Measurements from ENCODE around the gene MKKS.
"Not testable (repeated sequence)": the region's sequence is repeated elsewhere in the genome, so short reads cannot be mapped to it uniquely, and the experiment has no call there.

The MKKS gene

GRCh38 chr20:10412591-10413408 is 21.2 kb downstream of the MKKS start:
- no peak for DNase-seq (ENCODE audit: low spot score)

- no peak for DNase-seq (ENCODE audit: low spot score)
Measured at GRCh38 chr20:10411673-10412072, 22.3 kb downstream of the MKKS start.

- DNase-seq (ENCODE audit: low spot score), result no peak
Measured at GRCh38 chr20:10408108-10408813, 25.8 kb downstream of the MKKS start.

- no peak for DNase-seq (ENCODE audit: low spot score)
Measured at GRCh38 chr20:10404959-10405530, 29.0 kb downstream of the MKKS start.

GRCh38 chr20:10404023-10404628 is 29.9 kb downstream of the MKKS start:
- peak; percentile 47 for DNase-seq (ENCODE audit: low spot score)

GRCh38 chr20:10402938-10403608 is 30.9 kb downstream of the MKKS start:
- DNase-seq (ENCODE audit: low spot score), result no peak

- no peak for DNase-seq (ENCODE audit: low spot score)
Measured at GRCh38 chr20:10398834-10399369, 35.1 kb downstream of the MKKS start.

- not testable (repeated sequence) for DNase-seq (ENCODE audit: low spot score)
Measured at GRCh38 chr20:10394752-10395151, 39.3 kb downstream of the MKKS start.

GRCh38 chr20:10390709-10391108 is 43.3 kb downstream of the MKKS start:
- no peak for DNase-seq (ENCODE audit: low spot score)

- DNase-seq (ENCODE audit: low spot score), result no peak
Measured at GRCh38 chr20:10388597-10388996, 45.4 kb downstream of the MKKS start.

GRCh38 chr20:10387686-10388085 is 46.3 kb downstream of the MKKS start:
- no peak for DNase-seq (ENCODE audit: low spot score)

- DNase-seq (ENCODE audit: low spot score), result no peak
Measured at GRCh38 chr20:10385850-10386544, 48.0 kb downstream of the MKKS start.

GRCh38 chr20:10381477-10381876 is 52.5 kb downstream of the MKKS start:
- no peak for DNase-seq (ENCODE audit: low spot score)

- no peak for DNase-seq (ENCODE audit: low spot score)
Measured at GRCh38 chr20:10379761-10380160, 54.3 kb downstream of the MKKS start.

- DNase-seq (ENCODE audit: low spot score), result no peak
Measured at GRCh38 chr20:10376270-10377075, 57.5 kb downstream of the MKKS start.

- no peak for DNase-seq (ENCODE audit: low spot score)
Measured at GRCh38 chr20:10375191-10375590, 58.8 kb downstream of the MKKS start.

GRCh38 chr20:10374036-10374435 is 60.0 kb downstream of the MKKS start:
- DNase-seq (ENCODE audit: low spot score), result no peak

- no peak for DNase-seq (ENCODE audit: low spot score)
Measured at GRCh38 chr20:10371467-10371866, 62.6 kb downstream of the MKKS start.

- no peak for DNase-seq (ENCODE audit: low spot score)
Measured at GRCh38 chr20:10370091-10370887, 63.7 kb downstream of the MKKS start.

GRCh38 chr20:10369723-10370090 is 64.3 kb downstream of the MKKS start:
- no peak for DNase-seq (ENCODE audit: low spot score)

All from Ammon's horn (tissue), 1 donor.